Measurements from ENCODE around the gene CEP63. TPM values are rescaled to one million over a fixed set of nuclear protein-coding genes. Genes with fewer than 3 reads are reported as not detected.

Gene CEP63
- total and polyA plus RNA-seq, 3 experiments from 2014 or later = 19.3 to 21.3 (median 21.1) TPM

DNA sequence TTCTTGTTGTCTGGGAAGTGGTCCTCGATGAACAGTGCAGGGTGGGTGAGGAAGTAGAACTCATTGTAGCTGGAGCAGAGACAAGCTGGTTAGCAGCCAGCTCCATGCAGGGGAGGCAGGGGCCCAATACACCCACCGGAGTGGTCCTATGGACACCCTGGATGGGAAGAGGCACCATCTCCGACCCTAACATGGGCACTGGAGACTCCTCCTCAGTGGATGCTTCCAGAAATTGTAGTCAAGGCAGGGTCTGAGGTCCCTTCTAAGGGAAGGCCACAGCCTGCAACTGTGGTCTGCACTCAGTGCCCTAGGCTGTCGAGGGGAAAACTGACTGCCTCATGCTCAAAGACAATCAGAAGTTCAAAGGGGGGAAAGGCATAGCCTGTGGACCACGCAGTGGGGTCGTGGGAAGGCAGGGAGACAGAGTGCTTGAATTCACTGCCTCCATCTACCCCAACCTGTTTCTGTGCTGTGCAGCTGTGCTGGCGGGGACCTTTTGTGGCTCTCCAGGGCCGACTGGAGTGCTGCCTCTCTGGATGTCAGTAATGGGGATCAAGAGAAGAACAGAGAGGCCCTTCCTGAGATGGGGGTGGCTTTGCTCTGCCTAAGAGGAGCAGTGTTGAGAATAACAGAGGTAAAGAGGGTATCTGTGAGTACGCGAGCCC lies 123.0 kb downstream of the CEP63 start:
- POLR2A ChIA-PET = no interaction called here
- Mint-ChIP-seq H3K4me1 (no peaks in the 10 kb centered on the region), H3K4me3 (no peak overlapping the region), H3K9me3 (no peaks in the 10 kb centered on the region), H3K27ac (peak overlapping the region in 1 of 8 donors; percentile 51), H3K27me3 (peaks cover 15 to 28% of the 10 kb centered on the region in 2 donors), H3K36me3 (no peaks in the 10 kb centered on the region)
- Histone ChIP-seq H3K4me1 (ENCODE audit: insufficient read depth, low read length) (no peaks in the 10 kb centered on the region), H3K4me3 (ENCODE audit: low read length) (no peak overlapping the region), H3K9me3 (ENCODE audit: low read length) (no peaks in the 10 kb centered on the region), H3K27me3 (ENCODE audit: insufficient read depth, low read length, poor library complexity, severe bottlenecking) (no peaks in the 10 kb centered on the region), H3K36me3 (ENCODE audit: insufficient read depth, low read length) (no peaks in the 10 kb centered on the region), H3K27ac (ENCODE audit: low read depth, low read length) (no peak overlapping the region)
- DNase-seq = no peak
- CTCF ChIA-PET = no interaction called here

- ChIA-PET POLR2A (no interaction called here), CTCF (no interaction called here)
- no peak for DNase-seq
- Mint-ChIP-seq H3K9me3 (no peaks in the 10 kb centered on the region), H3K4me3 (no peak overlapping the region), H3K36me3 (no peaks in the 10 kb centered on the region), H3K4me1 (no peaks in the 10 kb centered on the region), H3K27me3 (peaks cover 15 to 28% of the 10 kb centered on the region in 2 donors), H3K27ac (no peak overlapping the region)
- Histone ChIP-seq H3K27me3 (ENCODE audit: insufficient read depth, low read length, poor library complexity, severe bottlenecking) (no peaks in the 10 kb centered on the region), H3K36me3 (ENCODE audit: insufficient read depth, low read length) (no peaks in the 10 kb centered on the region), H3K4me1 (ENCODE audit: insufficient read depth, low read length) (no peaks in the 10 kb centered on the region), H3K27ac (ENCODE audit: low read depth, low read length) (no peak overlapping the region), H3K4me3 (ENCODE audit: low read length) (no peak overlapping the region), H3K9me3 (ENCODE audit: low read length) (no peaks in the 10 kb centered on the region)
These were observed 124.1 kb downstream of the CEP63 start for GRCh38 chr3:134609821-134610431.

- POLR2A ChIA-PET = no interaction called here
- Mint-ChIP-seq H3K27me3 (peaks cover 15 to 28% of the 10 kb centered on the region in 2 donors), H3K36me3 (no peaks in the 10 kb centered on the region), H3K27ac (no peak overlapping the region), H3K4me1 (no peaks in the 10 kb centered on the region), H3K4me3 (no peak overlapping the region), H3K9me3 (no peaks in the 10 kb centered on the region)
- no peak for DNase-seq
- Histone ChIP-seq H3K9me3 (ENCODE audit: low read length) (no peaks in the 10 kb centered on the region), H3K4me1 (ENCODE audit: insufficient read depth, low read length) (no peaks in the 10 kb centered on the region), H3K4me3 (ENCODE audit: low read length) (no peak overlapping the region), H3K27me3 (ENCODE audit: insufficient read depth, low read length, poor library complexity, severe bottlenecking) (no peaks in the 10 kb centered on the region), H3K36me3 (ENCODE audit: insufficient read depth, low read length) (no peaks in the 10 kb centered on the region), H3K27ac (ENCODE audit: low read depth, low read length) (no peak overlapping the region)
- CTCF ChIA-PET = no interaction called here
These were observed 124.9 kb downstream of the CEP63 start for GRCh38 chr3:134610432-134611385.

GRCh38 chr3:134611516-134611915 lies 125.7 kb downstream of the CEP63 start:
- Mint-ChIP-seq H3K27ac (no peak overlapping the region), H3K4me1 (no peaks in the 10 kb centered on the region), H3K36me3 (no peaks in the 10 kb centered on the region), H3K9me3 (no peaks in the 10 kb centered on the region), H3K27me3 (peaks cover 12 to 26% of the 10 kb centered on the region in 2 donors), H3K4me3 (no peak overlapping the region)
- no peaks in the 10 kb centered on the region for H3K27me3 ChIP-seq (ENCODE audit: insufficient read depth, low read length, poor library complexity, severe bottlenecking)
- H3K36me3 ChIP-seq (ENCODE audit: insufficient read depth, low read length) = no peaks in the 10 kb centered on the region
- H3K4me3 ChIP-seq (ENCODE audit: low read length) = no peak overlapping the region
- ChIA-PET POLR2A (no interaction called here), CTCF (no interaction called here)
- no peak for DNase-seq
- H3K27ac ChIP-seq (ENCODE audit: low read depth, low read length) = no peak overlapping the region
- H3K9me3 ChIP-seq (ENCODE audit: low read length) = no peaks in the 10 kb centered on the region
- H3K4me1 ChIP-seq (ENCODE audit: insufficient read depth, low read length) = no peaks in the 10 kb centered on the region

- H3K27ac ChIP-seq (ENCODE audit: low read depth, low read length) = no peak overlapping the region
- no peak overlapping the region for H3K4me3 Mint-ChIP-seq
- CTCF ChIA-PET = no interaction called here
- H3K4me1 ChIP-seq (ENCODE audit: insufficient read depth, low read length) = no peaks in the 10 kb centered on the region
- POLR2A ChIA-PET = no interaction called here
- H3K9me3 Mint-ChIP-seq = no peaks in the 10 kb centered on the region
- H3K4me3 ChIP-seq (ENCODE audit: low read length) = no peak overlapping the region
- no peaks in the 10 kb centered on the region for H3K4me1 Mint-ChIP-seq
- peaks cover 11 to 17% of the 10 kb centered on the region in 2 donors for H3K27me3 Mint-ChIP-seq
- no peaks in the 10 kb centered on the region for H3K27me3 ChIP-seq (ENCODE audit: insufficient read depth, low read length, poor library complexity, severe bottlenecking)
- no peak for DNase-seq
- H3K9me3 ChIP-seq (ENCODE audit: low read length) = no peaks in the 10 kb centered on the region
- H3K36me3 Mint-ChIP-seq = no peaks in the 10 kb centered on the region
- H3K27ac Mint-ChIP-seq = no peak overlapping the region
- H3K36me3 ChIP-seq (ENCODE audit: insufficient read depth, low read length) = no peaks in the 10 kb centered on the region
These were observed 127.2 kb downstream of the CEP63 start for GRCh38 chr3:134613006-134613520.

DNA sequence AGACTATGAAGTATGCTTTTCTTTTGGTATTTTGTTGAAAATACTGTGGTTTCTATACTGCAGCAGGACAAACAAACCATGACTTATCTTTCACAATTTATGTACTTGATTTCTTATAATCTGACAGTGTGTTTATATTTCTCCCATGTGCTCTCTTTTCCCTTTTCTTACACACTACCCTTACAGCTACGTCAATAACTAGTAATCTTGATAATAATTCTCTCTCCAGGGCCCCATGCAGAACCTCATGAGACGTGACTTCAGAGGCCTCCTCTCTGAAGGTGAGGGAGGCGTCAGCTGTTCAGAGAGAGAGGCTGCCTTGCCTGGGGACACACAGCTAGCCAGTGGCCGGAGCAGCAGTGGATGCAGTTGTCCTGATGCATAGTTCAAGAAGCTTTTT lies 129.1 kb downstream of the CEP63 start:
- H3K27ac ChIP-seq (ENCODE audit: low read depth, low read length) = no peak overlapping the region
- Mint-ChIP-seq H3K27ac (no peak overlapping the region), H3K4me3 (no peak overlapping the region), H3K9me3 (no peaks in the 10 kb centered on the region), H3K27me3 (peaks cover 4 to 7% of the 10 kb centered on the region in 2 donors), H3K36me3 (no peaks in the 10 kb centered on the region), H3K4me1 (no peaks in the 10 kb centered on the region)
- no peaks in the 10 kb centered on the region for H3K4me1 ChIP-seq (ENCODE audit: insufficient read depth, low read length)
- ChIA-PET POLR2A (no interaction called here), CTCF (interaction anchor here (0.6 to 0.9 kb wide), 3 partner anchors 10 to 36 kb away, joined by 3 to 4 read pairs (median 4); no protein-coding TSS in a partner anchor)
- H3K9me3 ChIP-seq (ENCODE audit: low read length) = no peaks in the 10 kb centered on the region
- H3K27me3 ChIP-seq (ENCODE audit: insufficient read depth, low read length, poor library complexity, severe bottlenecking) = no peaks in the 10 kb centered on the region
- H3K4me3 ChIP-seq (ENCODE audit: low read length) = no peak overlapping the region
- DNase-seq = no peak
- H3K36me3 ChIP-seq (ENCODE audit: insufficient read depth, low read length) = no peaks in the 10 kb centered on the region

GRCh38 chr3:134615743-134616142 lies 129.9 kb downstream of the CEP63 start:
- Histone ChIP-seq H3K4me1 (ENCODE audit: insufficient read depth, low read length) (no peaks in the 10 kb centered on the region), H3K27ac (ENCODE audit: low read depth, low read length) (no peak overlapping the region), H3K27me3 (ENCODE audit: insufficient read depth, low read length, poor library complexity, severe bottlenecking) (no peaks in the 10 kb centered on the region), H3K9me3 (ENCODE audit: low read length) (no peaks in the 10 kb centered on the region), H3K36me3 (ENCODE audit: insufficient read depth, low read length) (no peaks in the 10 kb centered on the region), H3K4me3 (ENCODE audit: low read length) (no peak overlapping the region)
- DNase-seq = no peak
- Mint-ChIP-seq H3K9me3 (no peaks in the 10 kb centered on the region), H3K27ac (no peak overlapping the region), H3K27me3 (peaks cover 0 to 7% of the 10 kb centered on the region in 2 donors), H3K4me1 (no peaks in the 10 kb centered on the region), H3K36me3 (no peaks in the 10 kb centered on the region), H3K4me3 (no peak overlapping the region)
- POLR2A ChIA-PET = no interaction called here
- CTCF ChIA-PET = interaction anchor here (0.8 to 0.9 kb wide), 2 partner anchors 11 to 15 kb away, joined by 3 to 4 read pairs; no protein-coding TSS in a partner anchor
